OCI-LY3 (cell line): ENCODE results near the gene ERP44.

ENCODE experiments used
- EZH2phosphoT487 ChIP-seq: fragments of 200-600 bp; shearing (Covaris generic); IDR thresholded peaks from 2 replicates; pipeline ENCODE4 v1.6.1; 2018; ENCODE audit warnings: antibody characterized with exemption, mixed run types, low read depth
- TF ChIP-seq, protein P1 (sequence below): fragments of 200-600, 300-600 bp; sonication (generic); IDR thresholded peaks from 2 replicates; pipeline ENCODE4 v1.5.1; 2014; ENCODE audit warnings: antibody characterized with exemption, low read length, low read depth

DNA sequence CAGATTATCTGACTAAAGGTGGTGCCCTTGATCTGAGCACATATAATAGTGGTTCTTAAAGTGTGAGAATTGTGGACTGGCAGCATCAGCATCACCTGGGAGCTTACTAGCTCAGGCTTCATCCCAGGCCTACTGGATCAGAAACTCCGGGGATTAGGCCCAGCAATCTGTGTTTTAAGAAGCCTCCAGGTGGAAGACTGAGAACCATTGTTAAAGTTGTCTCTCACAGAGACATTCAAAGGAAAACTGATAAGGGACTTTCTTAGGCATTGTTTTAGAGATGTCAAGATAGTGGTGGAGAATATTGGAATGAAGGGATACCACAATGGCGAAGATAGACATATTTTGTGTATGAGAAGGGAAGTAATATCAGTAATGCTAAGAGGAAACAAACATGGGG, 132.8 kb downstream of the ERP44 start:
- TF ChIP-seq, protein P1, sequence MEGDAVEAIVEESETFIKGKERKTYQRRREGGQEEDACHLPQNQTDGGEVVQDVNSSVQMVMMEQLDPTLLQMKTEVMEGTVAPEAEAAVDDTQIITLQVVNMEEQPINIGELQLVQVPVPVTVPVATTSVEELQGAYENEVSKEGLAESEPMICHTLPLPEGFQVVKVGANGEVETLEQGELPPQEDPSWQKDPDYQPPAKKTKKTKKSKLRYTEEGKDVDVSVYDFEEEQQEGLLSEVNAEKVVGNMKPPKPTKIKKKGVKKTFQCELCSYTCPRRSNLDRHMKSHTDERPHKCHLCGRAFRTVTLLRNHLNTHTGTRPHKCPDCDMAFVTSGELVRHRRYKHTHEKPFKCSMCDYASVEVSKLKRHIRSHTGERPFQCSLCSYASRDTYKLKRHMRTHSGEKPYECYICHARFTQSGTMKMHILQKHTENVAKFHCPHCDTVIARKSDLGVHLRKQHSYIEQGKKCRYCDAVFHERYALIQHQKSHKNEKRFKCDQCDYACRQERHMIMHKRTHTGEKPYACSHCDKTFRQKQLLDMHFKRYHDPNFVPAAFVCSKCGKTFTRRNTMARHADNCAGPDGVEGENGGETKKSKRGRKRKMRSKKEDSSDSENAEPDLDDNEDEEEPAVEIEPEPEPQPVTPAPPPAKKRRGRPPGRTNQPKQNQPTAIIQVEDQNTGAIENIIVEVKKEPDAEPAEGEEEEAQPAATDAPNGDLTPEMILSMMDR = no peak
- no peak for TF ChIP-seq EZH2phosphoT487
